Left ventricle myocardium inferior (tissue), 1 donor: ENCODE data around the gene RXRA. TPM values are rescaled to one million over a fixed set of nuclear protein-coding genes. Genes with fewer than 3 reads are reported as not detected.

Experiments used
- DNase-seq: peaks from one replicate; pipeline ENCODE4 v3.0.0-alpha.2; 2020
- H3K27ac ChIP-seq: fragments of 200-600 bp; replicated peaks from 2 replicates; pipeline ENCODE4 v1.8.0; 2021
- H3K27me3 ChIP-seq: fragments of 200-600 bp; 2 replicates; pipeline ENCODE4 v1.8.0; 2021; ENCODE audit warnings: low read depth
- H3K36me3 ChIP-seq: fragments of 200-600 bp; 2 replicates; pipeline ENCODE4 v1.8.0; 2021
- H3K4me1 ChIP-seq: fragments of 200-600 bp; 2 replicates; pipeline ENCODE4 v1.8.0; 2021
- H3K4me3 ChIP-seq: fragments of 200-600 bp; 2 replicates; pipeline ENCODE4 v1.8.0; 2021; ENCODE audit warnings: mild to moderate bottlenecking, moderate library complexity
- H3K9me3 ChIP-seq: fragments of 200-600 bp; replicated peaks from 2 replicates; pipeline ENCODE4 v1.8.0; 2021
- CTCF ChIP-seq: fragments of 200-600 bp; IDR thresholded peaks from 2 replicates; pipeline ENCODE4 v1.8.0; 2021; ENCODE audit warnings: antibody characterized with exemption, mild to moderate bottlenecking, borderline replicate concordance
- intact Hi-C: fragments of 100-400 bp; cut with micrococcal nuclease; formaldehyde crosslinking; loops from one replicate; pipeline ENCODE4 v1.11.0; 2022
- total RNA-seq: library from RNA; stranded (reverse); fragmentation: NEBNext Ultra II Directional; extraction: Animal tissue kit (Norgen Biotek cat#: 25700); gene quantifications from one replicate; pipeline ENCODE4 v1.2.1, GENCODE V29; 2021
- donor health status: DM: no; HTN: yes; CAD: no; lungs with severe emphysema.

The RXRA gene
- total RNA-seq, 1 donor from 2014 or later: 57.1 TPM

- Histone ChIP-seq H3K4me1 (peaks cover 100% of the 10 kb centered on the region), H3K36me3 (no peaks in the 10 kb centered on the region), H3K4me3 (no peak overlapping the region), H3K27ac (peak overlapping the region; percentile 93), H3K9me3 (no peaks in the 10 kb centered on the region), H3K27me3 (no peaks in the 10 kb centered on the region)
- no peak for TF ChIP-seq CTCF
- DNase-seq: no peak
- intact Hi-C loops: no loop called here
Measured at GRCh38 chr9:134332266-134332665, 6.0 kb downstream of the RXRA start.

GRCh38 chr9:134332841-134333233 is 6.6 kb downstream of the RXRA start:
- peak overlapping the region; percentile 31 for H3K4me3 ChIP-seq
- intact Hi-C loops: no loop called here
- peaks cover 100% of the 10 kb centered on the region for H3K4me1 ChIP-seq
- H3K36me3 ChIP-seq: no peaks in the 10 kb centered on the region
- no peaks in the 10 kb centered on the region for H3K27me3 ChIP-seq
- no peak for TF ChIP-seq CTCF
- no peaks in the 10 kb centered on the region for H3K9me3 ChIP-seq
- peak overlapping the region; percentile 93 for H3K27ac ChIP-seq
- DNase-seq: no peak

- peaks cover 100% of the 10 kb centered on the region for H3K4me1 ChIP-seq
- H3K4me3 ChIP-seq: peak overlapping the region; percentile 31
- H3K27me3 ChIP-seq: no peaks in the 10 kb centered on the region
- no peaks in the 10 kb centered on the region for H3K9me3 ChIP-seq
- no peak for DNase-seq
- no peak for TF ChIP-seq CTCF
- peak overlapping the region; percentile 93 for H3K27ac ChIP-seq
- H3K36me3 ChIP-seq: no peaks in the 10 kb centered on the region
- intact Hi-C loops: no loop called here
Measured at GRCh38 chr9:134333234-134333873, 7.1 kb downstream of the RXRA start.

DNA sequence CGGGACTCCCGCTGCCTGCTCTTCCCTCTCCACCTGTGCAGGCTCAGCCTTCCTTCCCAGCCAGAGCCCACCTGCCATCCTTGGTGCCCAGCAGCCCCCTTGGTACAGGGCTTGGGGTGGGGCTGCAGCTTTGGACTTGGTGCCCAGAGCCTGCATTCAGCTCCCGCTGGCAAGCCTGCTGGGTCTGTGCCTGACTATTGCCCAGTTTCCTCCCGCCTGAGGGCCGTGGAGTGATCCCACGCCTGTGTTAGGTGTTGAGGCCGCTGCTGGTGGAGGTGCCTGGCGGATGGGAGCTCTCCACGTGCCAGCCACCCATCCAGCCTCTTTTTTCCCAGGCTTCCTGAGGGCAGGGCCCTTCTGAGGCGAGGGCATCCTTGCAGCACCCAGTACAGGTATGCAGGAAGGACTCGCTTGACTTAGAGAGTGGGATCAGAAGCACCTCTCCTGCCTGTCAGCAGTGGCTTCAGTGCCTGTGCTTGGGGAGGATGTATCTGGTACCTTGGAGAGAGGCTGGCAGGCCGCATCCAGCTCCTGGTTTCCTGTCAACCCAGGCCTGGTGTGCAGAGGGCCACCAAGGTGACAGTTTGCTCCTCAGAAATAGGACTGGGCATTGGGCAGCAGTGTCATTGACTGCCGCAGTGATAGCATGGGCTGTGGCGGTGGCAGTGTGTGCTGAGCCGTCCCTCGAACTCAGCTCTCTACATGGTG is 7.8 kb downstream of the RXRA start:
- H3K9me3 ChIP-seq: no peaks in the 10 kb centered on the region
- no peaks in the 10 kb centered on the region for H3K27me3 ChIP-seq
- TF ChIP-seq CTCF: no peak
- no peak for DNase-seq
- intact Hi-C loops: no loop called here
- H3K36me3 ChIP-seq: no peaks in the 10 kb centered on the region
- H3K27ac ChIP-seq: peak overlapping the region; percentile 93
- H3K4me1 ChIP-seq: peaks cover 100% of the 10 kb centered on the region
- H3K4me3 ChIP-seq: peak overlapping the region; percentile 31

DNA sequence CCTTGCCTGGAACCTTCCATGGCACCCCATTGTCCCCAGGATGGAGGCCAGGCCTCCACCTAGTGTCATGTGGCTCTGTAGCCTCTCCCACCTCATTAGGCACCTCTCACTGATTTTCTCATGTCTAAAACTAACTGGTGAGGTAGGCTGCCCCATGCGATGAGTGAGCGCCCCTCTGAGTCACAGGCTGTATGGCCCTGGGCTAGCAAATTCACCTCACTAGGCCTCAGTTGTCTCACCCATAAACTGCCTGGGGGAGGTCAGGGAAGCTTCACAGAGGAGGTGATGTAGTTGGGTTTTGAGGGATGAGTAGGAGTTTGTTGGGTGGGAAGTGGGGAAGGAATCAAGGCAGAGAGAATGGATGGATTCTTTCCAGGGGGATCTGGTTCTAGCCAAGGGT is 8.8 kb downstream of the RXRA start:
- H3K27ac ChIP-seq: peak overlapping the region; percentile 93
- H3K4me3 ChIP-seq: no peak overlapping the region
- no peaks in the 10 kb centered on the region for H3K9me3 ChIP-seq
- H3K27me3 ChIP-seq: no peaks in the 10 kb centered on the region
- intact Hi-C loops: no loop called here
- H3K4me1 ChIP-seq: peaks cover 100% of the 10 kb centered on the region
- DNase-seq: no peak
- H3K36me3 ChIP-seq: no peaks in the 10 kb centered on the region
- TF ChIP-seq CTCF: no peak
